Endothelial cell (in vitro differentiated cells): ENCODE results near the gene CFAP77. TPM values are rescaled to one million over a fixed set of nuclear protein-coding genes. Genes with fewer than 3 reads are reported as not detected.

Source experiments
- DNase-seq: peaks from one replicate; pipeline ENCODE4 v3.0.0; 2021; ENCODE audit warnings: low spot score
- H3K27ac Mint-ChIP-seq: one replicate; pipeline ENCODE4 v1.8.0; 2021; ENCODE audit warnings: mixed read lengths, inconsistent platforms; ENCODE audit not compliant: unreplicated experiment
- H3K27me3 Mint-ChIP-seq: one replicate; pipeline ENCODE4 v1.8.0; 2021; ENCODE audit warnings: mild to moderate bottlenecking, moderate library complexity, mixed read lengths, inconsistent platforms; ENCODE audit not compliant: unreplicated experiment
- H3K36me3 Mint-ChIP-seq: one replicate; pipeline ENCODE4 v1.8.0; 2021; ENCODE audit warnings: mild to moderate bottlenecking, low read depth, mixed read lengths, inconsistent platforms; ENCODE audit not compliant: unreplicated experiment
- H3K4me1 Mint-ChIP-seq: one replicate; pipeline ENCODE4 v1.8.0; 2021; ENCODE audit warnings: mild to moderate bottlenecking, mixed read lengths, inconsistent platforms; ENCODE audit not compliant: unreplicated experiment
- H3K4me3 Mint-ChIP-seq: one replicate; pipeline ENCODE4 v1.8.0; 2021; ENCODE audit warnings: mild to moderate bottlenecking, mixed read lengths, inconsistent platforms; ENCODE audit not compliant: unreplicated experiment
- H3K9me3 Mint-ChIP-seq: one replicate; pipeline ENCODE4 v1.8.0; 2021; ENCODE audit warnings: mixed read lengths, inconsistent platforms; ENCODE audit not compliant: unreplicated experiment
- CTCF ChIP-seq: fragments of 200-600 bp; sonication (generic); IDR thresholded peaks from one replicate; pipeline ENCODE4 v1.5.0; 2021; ENCODE audit warnings: antibody characterized with exemption; ENCODE audit not compliant: unreplicated experiment
- total RNA-seq: library from RNA; stranded (reverse); fragmentation: NEBNext Ultra II Directional; extraction: Animal tissue kit (Norgen Biotek cat#: 25700); gene quantifications from one replicate; pipeline ENCODE4 v1.2.1, GENCODE V29; 2021; ENCODE audit not compliant: unreplicated experiment

Gene CFAP77
- total RNA-seq, 1 donor from 2014 or later = 3.7 TPM

- Mint-ChIP-seq H3K4me3 (no peak overlapping the region), H3K4me1 (peaks cover 18% of the 10 kb centered on the region), H3K9me3 (no peaks in the 10 kb centered on the region), H3K36me3 (no peaks in the 10 kb centered on the region), H3K27ac (no peak overlapping the region), H3K27me3 (no peaks in the 10 kb centered on the region)
- DNase-seq = no peak
- no peak for TF ChIP-seq CTCF
Observed at GRCh38 chr9:132478353-132479050, 68.5 kb downstream of the CFAP77 start.

- TF ChIP-seq CTCF = no peak
- DNase-seq = no peak
- Mint-ChIP-seq H3K4me1 (peaks cover 27% of the 10 kb centered on the region), H3K27ac (no peak overlapping the region), H3K4me3 (no peak overlapping the region), H3K9me3 (no peaks in the 10 kb centered on the region), H3K36me3 (no peaks in the 10 kb centered on the region), H3K27me3 (peaks cover 2% of the 10 kb centered on the region)
Observed at GRCh38 chr9:132479733-132480132, 69.7 kb downstream of the CFAP77 start.

- H3K4me1 Mint-ChIP-seq = peaks cover 27% of the 10 kb centered on the region
- no peak overlapping the region for H3K4me3 Mint-ChIP-seq
- no peaks in the 10 kb centered on the region for H3K9me3 Mint-ChIP-seq
- no peak for DNase-seq
- peaks cover 2% of the 10 kb centered on the region for H3K27me3 Mint-ChIP-seq
- no peak overlapping the region for H3K27ac Mint-ChIP-seq
- no peaks in the 10 kb centered on the region for H3K36me3 Mint-ChIP-seq
- TF ChIP-seq CTCF = no peak
Observed at GRCh38 chr9:132481053-132481849, 71.2 kb downstream of the CFAP77 start.

- Mint-ChIP-seq H3K4me3 (no peak overlapping the region), H3K36me3 (no peaks in the 10 kb centered on the region)
Observed at GRCh38 chr9:132482196-132482813, 72.3 kb downstream of the CFAP77 start.

More at GRCh38 chr9:132482196-132482813, 72.3 kb downstream of the CFAP77 start:
- no peak for DNase-seq
- TF ChIP-seq CTCF = no peak
- Mint-ChIP-seq H3K9me3 (no peaks in the 10 kb centered on the region), H3K4me1 (peaks cover 27% of the 10 kb centered on the region), H3K27me3 (peaks cover 2% of the 10 kb centered on the region), H3K27ac (no peak overlapping the region)
